ENCODE results near the gene STK24. TPM values are rescaled to one million over a fixed set of nuclear protein-coding genes. Genes with fewer than 3 reads are reported as not detected.

STK24 gene
- polyA plus RNA-seq, 3 donors, result 14.2 to 59.8 (median 28.9) TPM

DNA sequence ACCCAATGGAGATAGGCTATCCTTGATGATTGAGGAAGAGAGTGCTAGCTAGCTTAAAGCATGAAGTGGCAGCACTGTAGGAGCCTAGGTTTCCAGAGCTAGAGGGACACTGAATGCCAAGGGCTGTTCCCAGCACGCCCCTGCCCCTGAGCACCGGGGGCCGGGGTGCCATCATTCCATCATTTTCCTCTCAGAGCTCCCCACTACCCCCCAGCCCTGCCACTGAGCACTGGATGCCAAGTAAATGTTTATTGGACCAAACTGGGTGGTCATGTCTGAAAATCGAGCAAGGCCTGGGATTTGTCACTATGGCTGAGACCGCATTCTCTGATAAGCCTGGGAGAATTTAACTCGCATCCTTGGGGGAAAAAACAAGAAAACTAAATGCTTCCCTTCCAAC, 142.8 kb downstream of the STK24 start:
- no peaks in the 10 kb centered on the region for H4K20me1 ChIP-seq (ENCODE audit: insufficient read depth, low read length)
- no peaks in the 10 kb centered on the region for H3K4me1 ChIP-seq (ENCODE audit: control insufficient read depth in 1 of 2, insufficient read depth in 2 of 2, low read length in 2 of 2)
- intact Hi-C loops (cut with micrococcal nuclease), result no loop called here
- H3K9ac ChIP-seq (ENCODE audit: insufficient read depth, low read length, poor library complexity, severe bottlenecking), result no peak overlapping the region
- 100% methylated on average over 1 of the region's 6 CpGs for WGBS (ENCODE audit: insufficient coverage)
- Mint-ChIP-seq H3K27me3 (ENCODE audit: low read depth in 3 of 3) (peaks cover 1 to 7% (median 2%) of the 10 kb centered on the region in 3 donors), H3K36me3 (no peaks in the 10 kb centered on the region), H3K4me1 (no peaks in the 10 kb centered on the region), H3K9me3 (peaks cover 0 to 3% (median 0%) of the 10 kb centered on the region in 7 donors), H3K27ac (no peak overlapping the region), H3K4me3 (no peak overlapping the region)
- no peak overlapping the region for H3K4me3 ChIP-seq (replicated peaks in 1 of 3; ENCODE audit: low read depth in 2 of 3, low read length in 3 of 3)
- H3K9me3 ChIP-seq (replicated peaks in 1 of 2; ENCODE audit: control insufficient read depth in 1 of 2, insufficient read depth in 1 of 2, low read length in 2 of 2), result no peaks in the 10 kb centered on the region
- TF ChIP-seq, protein P1, sequence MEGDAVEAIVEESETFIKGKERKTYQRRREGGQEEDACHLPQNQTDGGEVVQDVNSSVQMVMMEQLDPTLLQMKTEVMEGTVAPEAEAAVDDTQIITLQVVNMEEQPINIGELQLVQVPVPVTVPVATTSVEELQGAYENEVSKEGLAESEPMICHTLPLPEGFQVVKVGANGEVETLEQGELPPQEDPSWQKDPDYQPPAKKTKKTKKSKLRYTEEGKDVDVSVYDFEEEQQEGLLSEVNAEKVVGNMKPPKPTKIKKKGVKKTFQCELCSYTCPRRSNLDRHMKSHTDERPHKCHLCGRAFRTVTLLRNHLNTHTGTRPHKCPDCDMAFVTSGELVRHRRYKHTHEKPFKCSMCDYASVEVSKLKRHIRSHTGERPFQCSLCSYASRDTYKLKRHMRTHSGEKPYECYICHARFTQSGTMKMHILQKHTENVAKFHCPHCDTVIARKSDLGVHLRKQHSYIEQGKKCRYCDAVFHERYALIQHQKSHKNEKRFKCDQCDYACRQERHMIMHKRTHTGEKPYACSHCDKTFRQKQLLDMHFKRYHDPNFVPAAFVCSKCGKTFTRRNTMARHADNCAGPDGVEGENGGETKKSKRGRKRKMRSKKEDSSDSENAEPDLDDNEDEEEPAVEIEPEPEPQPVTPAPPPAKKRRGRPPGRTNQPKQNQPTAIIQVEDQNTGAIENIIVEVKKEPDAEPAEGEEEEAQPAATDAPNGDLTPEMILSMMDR (IDR thresholded peaks at IDR 0.05), result no peak
- H3K27ac ChIP-seq (ENCODE audit: low read depth in 1 of 2, low read length in 2 of 2), result no peak overlapping the region
- H3K4me2 ChIP-seq (replicated peaks; ENCODE audit: extremely low read depth, low read length, poor library complexity, severe bottlenecking), result no peak overlapping the region
- no peaks in the 10 kb centered on the region for H3K36me3 ChIP-seq (replicated peaks in 1 of 2; ENCODE audit: control insufficient read depth in 1 of 2, insufficient read depth in 2 of 2, low read length in 2 of 2)
- H3K79me2 ChIP-seq (ENCODE audit: insufficient read depth, low read length), result no peaks in the 10 kb centered on the region
- no peak overlapping the region for H2AFZ ChIP-seq (ENCODE audit: insufficient read depth, low read depth, low read length, poor library complexity, severe bottlenecking)
- no peak for DNase-seq
- H3K27me3 ChIP-seq (ENCODE audit: control insufficient read depth in 2 of 2, insufficient read depth in 2 of 2, low read length in 2 of 2), result no peaks in the 10 kb centered on the region

GRCh38 chr13:98433654-98434053, 143.3 kb downstream of the STK24 start:
- no peak overlapping the region for H2AFZ ChIP-seq (ENCODE audit: insufficient read depth, low read depth, low read length, poor library complexity, severe bottlenecking)
- H3K36me3 ChIP-seq (replicated peaks in 1 of 2; ENCODE audit: control insufficient read depth in 1 of 2, insufficient read depth in 2 of 2, low read length in 2 of 2), result no peaks in the 10 kb centered on the region
- H3K4me3 ChIP-seq (replicated peaks in 1 of 3; ENCODE audit: low read depth in 2 of 3, low read length in 3 of 3), result no peak overlapping the region
- no peak overlapping the region for H3K4me2 ChIP-seq (replicated peaks; ENCODE audit: extremely low read depth, low read length, poor library complexity, severe bottlenecking)
- Mint-ChIP-seq H3K27ac (no peak overlapping the region), H3K4me1 (no peaks in the 10 kb centered on the region), H3K27me3 (ENCODE audit: low read depth in 3 of 3) (peaks cover 1 to 7% (median 2%) of the 10 kb centered on the region in 3 donors), H3K36me3 (no peaks in the 10 kb centered on the region), H3K4me3 (no peak overlapping the region), H3K9me3 (peaks cover 0 to 3% (median 0%) of the 10 kb centered on the region in 7 donors)
- no peak for DNase-seq
- intact Hi-C loops (cut with micrococcal nuclease), result no loop called here
- H3K9ac ChIP-seq (ENCODE audit: insufficient read depth, low read length, poor library complexity, severe bottlenecking), result no peak overlapping the region
- no peaks in the 10 kb centered on the region for H3K4me1 ChIP-seq (ENCODE audit: control insufficient read depth in 1 of 2, insufficient read depth in 2 of 2, low read length in 2 of 2)
- H3K9me3 ChIP-seq (replicated peaks in 1 of 2; ENCODE audit: control insufficient read depth in 1 of 2, insufficient read depth in 1 of 2, low read length in 2 of 2), result no peaks in the 10 kb centered on the region
- 90% methylated on average over 3 of the region's 10 CpGs for WGBS (ENCODE audit: insufficient coverage)
- no peaks in the 10 kb centered on the region for H4K20me1 ChIP-seq (ENCODE audit: insufficient read depth, low read length)
- no peak overlapping the region for H3K27ac ChIP-seq (ENCODE audit: low read depth in 1 of 2, low read length in 2 of 2)
- H3K27me3 ChIP-seq (ENCODE audit: control insufficient read depth in 2 of 2, insufficient read depth in 2 of 2, low read length in 2 of 2), result no peaks in the 10 kb centered on the region
- TF ChIP-seq, protein P1 (IDR thresholded peaks at IDR 0.05), result no peak
- no peaks in the 10 kb centered on the region for H3K79me2 ChIP-seq (ENCODE audit: insufficient read depth, low read length)
